BLaER1 (cell line): ENCODE measurements around the gene DGKH.

ENCODE experiments used
- H3K27ac ChIP-seq: shearing (Covaris generic); formaldehyde crosslinking; 2 replicates; pipeline ENCODE4 v1.8.1; 2022
- H3K27me3 ChIP-seq: shearing (Covaris generic); formaldehyde crosslinking; 2 replicates; pipeline ENCODE4 v1.8.1; 2022
- H3K36me3 ChIP-seq: shearing (Covaris generic); formaldehyde crosslinking; 2 replicates; pipeline ENCODE4 v1.8.1; 2022
- H3K4me1 ChIP-seq: shearing (Covaris generic); formaldehyde crosslinking; 2 replicates; pipeline ENCODE4 v1.8.1; 2022
- H3K4me2 ChIP-seq: shearing (Covaris generic); formaldehyde crosslinking; 2 replicates; pipeline ENCODE4 v1.8.1; 2022
- H3K4me3 ChIP-seq: shearing (Covaris generic); formaldehyde crosslinking; 2 replicates; pipeline ENCODE4 v1.8.1; 2022
- H3K9ac ChIP-seq: shearing (Covaris generic); formaldehyde crosslinking; 2 replicates; pipeline ENCODE4 v1.8.1; 2022
- H3K9me3 ChIP-seq: shearing (Covaris generic); formaldehyde crosslinking; 2 replicates; pipeline ENCODE4 v1.8.1; 2022
- H4K20me1 ChIP-seq: shearing (Covaris generic); formaldehyde crosslinking; 2 replicates; pipeline ENCODE4 v1.8.1; 2022
- Cebpa-rat ChIP-seq: shearing (Covaris generic); IDR thresholded peaks from 2 replicates; pipeline ENCODE4 v1.8.1; 2022

The DGKH gene

DNA sequence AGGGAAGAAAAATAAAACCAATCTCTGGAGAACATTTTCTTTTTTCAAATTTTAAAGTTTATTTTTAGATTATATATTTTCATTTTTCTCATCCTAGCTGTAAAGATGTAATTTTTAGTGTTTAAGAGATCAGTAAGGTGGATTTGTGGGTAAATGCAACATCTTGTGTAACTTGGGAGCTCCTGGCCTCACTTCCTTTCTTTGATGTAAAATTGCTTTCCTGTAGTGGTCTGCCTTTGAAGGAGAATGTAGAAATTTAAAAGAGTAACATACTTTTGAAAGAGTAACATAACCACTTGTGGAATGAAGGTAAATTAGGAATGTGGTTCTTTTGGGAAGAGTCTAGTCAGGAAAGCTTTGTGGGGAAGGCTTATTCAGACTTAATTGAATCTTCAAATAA is 127.8 kb downstream of the DGKH start:
- Histone ChIP-seq H4K20me1 (no peaks in the 10 kb centered on the region), H3K27ac (no peak overlapping the region), H3K4me2 (no peak overlapping the region), H3K9me3 (no peaks in the 10 kb centered on the region), H3K9ac (no peak overlapping the region), H3K27me3 (no peaks in the 10 kb centered on the region), H3K4me3 (no peak overlapping the region), H3K4me1 (no peaks in the 10 kb centered on the region), H3K36me3 (peaks cover 65% of the 10 kb centered on the region)
- no peak for TF ChIP-seq Cebpa-rat

DNA sequence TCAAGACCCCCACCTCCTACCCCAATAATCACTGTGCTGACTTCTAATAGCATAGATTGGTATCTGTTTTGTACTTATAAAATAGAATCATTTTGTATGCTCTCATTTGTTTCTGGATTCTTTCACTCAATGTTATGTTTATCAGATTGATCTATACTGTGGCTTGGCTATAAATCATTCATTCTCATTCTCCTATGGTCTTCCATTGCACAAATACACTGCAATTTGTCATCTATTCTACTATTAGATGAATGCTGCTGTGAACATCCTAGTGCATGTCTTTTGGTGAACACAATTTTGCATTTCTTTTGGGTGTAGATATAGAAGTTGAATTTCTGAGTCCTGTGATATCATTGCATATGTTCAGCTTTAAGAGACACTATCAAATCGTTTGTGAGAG is 128.7 kb downstream of the DGKH start:
- Histone ChIP-seq H3K27ac (no peak overlapping the region), H3K4me1 (no peaks in the 10 kb centered on the region), H3K4me2 (no peak overlapping the region), H4K20me1 (no peaks in the 10 kb centered on the region), H3K36me3 (peaks cover 70% of the 10 kb centered on the region), H3K27me3 (no peaks in the 10 kb centered on the region), H3K9ac (no peak overlapping the region), H3K4me3 (no peak overlapping the region), H3K9me3 (no peaks in the 10 kb centered on the region)
- no peak for TF ChIP-seq Cebpa-rat

DNA sequence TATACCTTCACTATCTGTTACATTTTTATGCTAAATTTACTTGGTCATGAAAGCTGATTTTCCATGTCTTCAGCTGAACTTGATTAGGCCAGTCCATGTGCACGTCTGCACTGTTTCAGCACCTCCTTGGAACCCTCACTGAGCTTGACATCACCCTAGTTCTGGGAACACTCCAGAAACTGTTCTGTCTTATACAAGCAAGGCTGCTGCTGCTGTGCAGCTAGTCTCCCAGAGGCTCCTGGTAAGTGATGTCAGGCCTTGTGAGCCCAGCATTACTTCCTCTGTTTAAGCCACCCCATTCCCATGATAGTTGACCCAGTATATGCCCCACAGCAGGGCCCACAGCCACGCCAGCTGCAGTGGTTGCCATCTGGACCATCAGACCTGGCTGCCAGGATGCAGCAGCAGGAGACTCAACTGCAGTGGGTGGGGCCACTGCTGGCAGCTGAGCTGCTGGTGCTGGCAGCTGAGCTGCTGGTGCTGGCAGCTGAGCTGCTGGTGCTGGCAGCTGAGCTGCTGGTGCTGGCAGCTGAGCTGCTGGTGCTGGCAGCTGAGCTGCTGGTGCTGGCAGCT is 133.0 kb downstream of the DGKH start:
- Histone ChIP-seq H3K4me2 (no peak overlapping the region), H3K4me1 (no peaks in the 10 kb centered on the region), H3K4me3 (no peak overlapping the region), H3K27me3 (no peaks in the 10 kb centered on the region), H4K20me1 (no peaks in the 10 kb centered on the region), H3K27ac (no peak overlapping the region), H3K36me3 (peaks cover 63% of the 10 kb centered on the region), H3K9me3 (no peaks in the 10 kb centered on the region), H3K9ac (no peak overlapping the region)
- no peak for TF ChIP-seq Cebpa-rat

DNA sequence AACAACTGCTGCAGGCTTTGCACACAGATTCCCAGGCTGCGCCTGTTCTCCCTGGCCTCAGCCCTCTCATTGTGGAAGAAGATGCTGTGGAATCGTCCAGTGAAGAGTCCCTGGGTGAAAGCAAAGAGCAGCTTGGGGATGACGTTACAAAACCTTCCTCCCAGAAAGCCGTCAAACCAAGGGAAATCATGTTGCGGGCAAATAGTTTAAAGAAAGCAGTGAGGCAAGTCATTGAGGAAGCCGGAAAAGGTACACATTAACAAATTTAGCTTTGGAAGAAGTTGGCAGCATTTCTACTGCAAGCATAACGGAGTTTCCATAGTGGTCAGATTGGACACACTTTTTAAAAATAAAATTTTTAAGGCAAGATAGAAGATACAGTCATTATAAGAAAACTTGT is 140.6 kb downstream of the DGKH start:
- TF ChIP-seq Cebpa-rat = no peak
- Histone ChIP-seq H3K36me3 (peaks cover 62% of the 10 kb centered on the region), H3K4me1 (no peaks in the 10 kb centered on the region)

DNA sequence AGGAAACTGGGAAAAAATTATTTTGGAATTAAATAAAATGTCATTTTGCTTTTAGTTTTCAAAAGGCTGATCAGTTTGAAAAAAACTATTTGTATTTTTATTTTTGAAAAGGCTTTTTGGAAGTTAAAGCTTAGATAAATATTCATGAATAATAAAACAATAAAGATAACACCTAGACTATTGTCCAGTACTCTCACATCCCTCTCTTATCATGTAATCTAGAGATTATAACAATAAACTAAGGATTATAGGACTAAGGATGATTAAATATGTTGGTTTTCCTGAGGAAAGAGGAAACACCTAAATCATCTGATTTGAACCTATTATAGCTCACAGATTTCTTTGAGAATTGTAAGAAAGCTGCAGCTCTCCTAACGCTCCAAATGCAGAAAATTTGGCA is 142.1 kb downstream of the DGKH start:
- no peak overlapping the region for H3K4me2 ChIP-seq
- H4K20me1 ChIP-seq = no peaks in the 10 kb centered on the region
- H3K4me1 ChIP-seq = no peaks in the 10 kb centered on the region
- no peak overlapping the region for H3K4me3 ChIP-seq
- H3K27me3 ChIP-seq = no peaks in the 10 kb centered on the region
- TF ChIP-seq Cebpa-rat = no peak
- H3K27ac ChIP-seq = no peak overlapping the region
- peaks cover 68% of the 10 kb centered on the region for H3K36me3 ChIP-seq
- H3K9ac ChIP-seq = no peak overlapping the region
- no peaks in the 10 kb centered on the region for H3K9me3 ChIP-seq

More for the DNA sequence above, 140.6 kb downstream of the DGKH start:
- H3K4me2 ChIP-seq = no peak overlapping the region
- no peak overlapping the region for H3K27ac ChIP-seq
- no peaks in the 10 kb centered on the region for H4K20me1 ChIP-seq
- H3K9me3 ChIP-seq = no peaks in the 10 kb centered on the region
- no peak overlapping the region for H3K4me3 ChIP-seq
- H3K27me3 ChIP-seq = no peaks in the 10 kb centered on the region
- H3K9ac ChIP-seq = no peak overlapping the region

DNA sequence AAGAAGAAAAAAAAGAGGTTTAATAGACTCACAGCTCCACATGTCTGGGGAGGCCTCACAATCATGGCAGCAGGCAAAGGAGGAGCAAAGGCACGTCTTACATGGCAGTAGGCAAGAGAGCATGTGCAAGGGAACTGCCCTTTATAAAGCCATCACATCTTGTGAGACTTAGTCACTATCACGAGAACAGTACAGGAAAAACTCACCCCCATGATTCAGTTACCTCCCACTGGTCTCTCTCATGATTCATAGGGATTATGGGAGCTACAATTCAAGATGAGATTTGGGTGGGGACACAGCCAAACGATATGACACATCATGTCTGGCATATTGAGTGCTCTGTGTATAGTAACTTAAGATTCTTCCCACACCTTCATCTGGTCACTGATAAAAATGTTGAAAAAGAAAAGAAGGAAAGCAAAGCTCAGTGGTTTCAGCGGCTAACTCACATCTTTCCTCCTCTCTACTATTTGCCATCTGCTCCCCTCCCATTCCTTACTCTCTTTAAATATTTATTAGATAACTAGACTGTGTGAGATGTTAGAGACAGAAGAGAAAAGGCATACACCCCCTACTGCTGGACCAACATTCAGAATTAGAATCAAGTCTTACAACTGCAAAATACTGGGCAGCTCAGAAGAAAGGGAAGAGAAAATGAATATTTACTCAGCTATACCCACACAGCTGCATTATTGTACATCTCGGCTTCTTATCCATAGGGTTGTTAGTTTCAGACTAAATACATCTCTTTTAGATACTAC is 163.4 kb downstream of the DGKH start:
- Histone ChIP-seq H3K27ac (no peak overlapping the region), H3K27me3 (no peaks in the 10 kb centered on the region), H3K9me3 (no peaks in the 10 kb centered on the region), H3K9ac (no peak overlapping the region), H3K36me3 (peaks cover 71% of the 10 kb centered on the region), H3K4me1 (no peaks in the 10 kb centered on the region), H4K20me1 (no peaks in the 10 kb centered on the region), H3K4me3 (no peak overlapping the region), H3K4me2 (no peak overlapping the region)
- TF ChIP-seq Cebpa-rat = no peak

DNA sequence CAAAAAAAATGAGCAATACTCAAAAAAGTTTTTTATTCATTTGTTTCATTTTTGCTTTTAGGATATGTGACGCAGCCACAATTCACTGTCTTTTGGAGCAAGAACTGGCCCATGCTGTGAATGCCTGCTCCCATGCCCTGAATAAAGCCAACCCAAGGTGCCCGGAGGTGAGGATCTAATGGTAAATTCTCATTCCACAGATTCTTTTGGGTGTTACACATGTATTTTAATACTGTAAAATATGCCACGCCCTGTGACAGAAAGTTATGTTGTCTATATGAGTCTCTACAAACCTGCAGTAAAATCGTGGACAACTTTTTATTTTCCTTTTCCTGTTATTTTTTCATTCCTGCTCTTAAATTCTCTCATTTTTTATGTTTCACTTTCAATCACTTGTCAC is 166.0 kb downstream of the DGKH start:
- Histone ChIP-seq H3K9ac (no peak overlapping the region), H3K4me2 (no peak overlapping the region), H3K27ac (no peak overlapping the region), H3K27me3 (no peaks in the 10 kb centered on the region), H4K20me1 (no peaks in the 10 kb centered on the region), H3K4me1 (no peaks in the 10 kb centered on the region), H3K36me3 (peaks cover 79% of the 10 kb centered on the region), H3K4me3 (no peak overlapping the region), H3K9me3 (no peaks in the 10 kb centered on the region)
- no peak for TF ChIP-seq Cebpa-rat

DNA sequence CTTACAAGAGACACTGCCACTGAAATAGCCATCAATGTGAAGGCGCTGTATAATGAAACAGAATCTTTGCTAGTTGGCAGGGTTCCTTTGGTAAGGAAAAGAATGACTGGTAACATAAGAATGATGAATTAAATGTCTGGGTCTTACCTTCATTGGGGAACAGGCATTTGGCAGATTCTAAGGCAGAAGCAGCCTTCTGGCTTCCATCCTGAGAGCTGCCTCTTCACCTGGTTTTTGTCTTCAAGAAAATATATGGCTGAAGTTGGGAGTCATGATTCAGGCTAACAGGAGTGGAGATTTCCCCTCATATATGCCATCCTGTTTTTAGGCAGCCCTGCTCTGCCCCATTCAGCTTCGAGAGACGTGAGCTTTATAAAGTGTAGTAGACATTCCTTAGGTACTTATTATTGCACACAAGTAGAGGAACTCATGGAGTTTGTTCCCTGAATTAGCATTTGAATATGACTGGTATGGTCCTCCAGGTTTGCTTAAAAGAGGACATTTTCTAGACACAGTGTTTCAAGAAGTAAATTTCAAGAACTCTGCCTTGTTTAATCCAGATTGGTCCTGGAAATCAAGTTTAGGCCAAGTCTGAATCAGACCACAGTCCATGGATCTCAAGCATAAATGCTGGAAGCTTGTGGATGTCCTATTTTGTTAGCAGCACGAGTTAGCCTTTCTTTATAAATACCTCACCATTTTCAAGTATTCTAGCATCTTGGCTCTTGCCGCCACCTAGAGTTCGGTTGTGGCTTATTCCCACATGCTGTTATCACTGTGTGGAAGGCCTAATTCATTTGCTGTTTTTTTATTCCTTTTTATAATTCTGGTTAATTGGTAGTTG is 167.4 kb downstream of the DGKH start:
- peaks cover 78% of the 10 kb centered on the region for H3K36me3 ChIP-seq
- TF ChIP-seq Cebpa-rat = no peak

DNA sequence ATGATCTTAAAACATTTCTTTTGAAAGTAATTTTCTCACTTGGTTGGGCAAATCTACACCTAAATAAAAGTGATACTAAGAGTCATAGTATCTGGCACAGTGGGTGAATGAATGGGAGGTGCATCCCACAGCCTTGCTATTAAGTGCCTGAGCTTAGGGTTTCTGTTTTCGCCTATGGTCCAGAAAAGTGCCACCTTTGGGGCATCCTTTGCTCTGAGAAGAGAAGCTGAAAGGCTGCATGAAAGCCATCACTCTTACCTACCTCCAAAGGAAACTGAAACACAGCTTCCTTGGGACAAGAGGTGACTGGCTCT is 167.9 kb downstream of the DGKH start:
- Histone ChIP-seq H3K4me1 (no peaks in the 10 kb centered on the region), H4K20me1 (no peaks in the 10 kb centered on the region), H3K4me3 (no peak overlapping the region), H3K27ac (no peak overlapping the region), H3K36me3 (peaks cover 78% of the 10 kb centered on the region), H3K27me3 (no peaks in the 10 kb centered on the region), H3K4me2 (no peak overlapping the region), H3K9me3 (no peaks in the 10 kb centered on the region), H3K9ac (no peak overlapping the region)
- no peak for TF ChIP-seq Cebpa-rat

More for the DNA sequence above, 167.4 kb downstream of the DGKH start:
- Histone ChIP-seq H3K4me3 (no peak overlapping the region), H3K4me1 (no peaks in the 10 kb centered on the region), H3K9ac (no peak overlapping the region), H3K27me3 (no peaks in the 10 kb centered on the region), H4K20me1 (no peaks in the 10 kb centered on the region), H3K27ac (no peak overlapping the region), H3K9me3 (no peaks in the 10 kb centered on the region), H3K4me2 (no peak overlapping the region)

DNA sequence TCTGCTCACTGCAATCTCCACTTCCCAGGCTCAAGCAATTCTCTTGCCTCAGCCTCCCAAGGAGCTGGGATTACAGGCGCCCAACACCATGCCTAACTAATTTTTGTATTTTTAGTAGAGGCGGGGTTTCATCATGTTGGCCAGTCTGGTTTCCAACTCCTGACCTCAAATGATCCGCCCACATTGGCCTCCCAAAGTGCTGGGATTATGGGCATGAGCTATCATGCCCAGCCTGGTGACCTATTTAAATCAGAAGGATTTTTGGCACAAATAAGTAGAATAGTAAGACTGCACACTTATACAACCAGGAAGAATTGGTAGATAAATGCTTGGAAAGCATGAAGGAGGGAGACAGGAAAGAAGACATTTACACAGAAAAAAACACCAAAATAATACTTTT is 170.1 kb downstream of the DGKH start:
- Histone ChIP-seq H3K9ac (no peak overlapping the region), H4K20me1 (no peaks in the 10 kb centered on the region), H3K4me3 (no peak overlapping the region), H3K27ac (no peak overlapping the region), H3K27me3 (no peaks in the 10 kb centered on the region), H3K4me2 (no peak overlapping the region), H3K36me3 (peaks cover 68% of the 10 kb centered on the region), H3K4me1 (no peaks in the 10 kb centered on the region), H3K9me3 (no peaks in the 10 kb centered on the region)
- no peak for TF ChIP-seq Cebpa-rat
